GM21723 (cell line): ENCODE results near the gene NHS.

Experiments
- ATAC-seq: cut with Tn5 transposase; IDR thresholded peaks from one replicate; pipeline ENCODE4 v1.9.1; 2021; ENCODE audit warnings: mild to moderate bottlenecking, moderate library complexity; ENCODE audit not compliant: unreplicated experiment

Gene NHS

DNA sequence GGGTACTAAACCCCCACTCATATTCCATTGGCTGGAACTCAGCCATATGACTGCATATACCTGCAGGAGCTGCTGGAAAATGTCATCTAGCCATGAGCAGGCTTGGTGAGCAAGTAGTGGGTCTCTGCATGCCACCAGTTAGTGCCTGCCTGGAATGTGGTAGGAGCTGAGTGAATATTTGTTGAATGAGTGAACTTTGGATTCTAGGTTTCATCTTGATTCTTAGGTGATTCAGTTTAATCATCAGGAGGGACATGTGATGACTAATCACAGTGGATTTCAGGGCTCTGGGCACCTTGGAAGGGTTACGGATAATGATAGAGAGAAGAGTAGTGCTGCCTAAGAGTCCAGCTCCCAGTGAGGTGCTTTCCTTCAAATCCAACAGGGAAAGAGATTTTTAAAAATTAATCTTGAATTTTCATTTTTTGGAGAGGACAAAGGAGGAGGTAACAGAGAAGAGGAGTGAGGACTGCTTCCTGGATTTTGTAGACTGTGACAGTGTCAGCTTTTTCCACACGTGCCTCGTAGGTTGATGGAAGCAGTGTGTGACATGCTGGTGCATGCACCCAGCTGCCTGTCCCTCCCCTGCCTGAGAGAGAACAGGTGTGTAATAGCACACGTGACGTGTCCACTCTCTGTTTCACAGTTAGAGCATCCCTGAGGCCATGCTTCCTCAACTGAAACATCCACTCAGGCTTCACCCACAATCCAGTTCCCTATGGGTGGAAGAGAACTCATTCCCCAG is 30.4 kb downstream of the NHS start:
- no peak for ATAC-seq

DNA sequence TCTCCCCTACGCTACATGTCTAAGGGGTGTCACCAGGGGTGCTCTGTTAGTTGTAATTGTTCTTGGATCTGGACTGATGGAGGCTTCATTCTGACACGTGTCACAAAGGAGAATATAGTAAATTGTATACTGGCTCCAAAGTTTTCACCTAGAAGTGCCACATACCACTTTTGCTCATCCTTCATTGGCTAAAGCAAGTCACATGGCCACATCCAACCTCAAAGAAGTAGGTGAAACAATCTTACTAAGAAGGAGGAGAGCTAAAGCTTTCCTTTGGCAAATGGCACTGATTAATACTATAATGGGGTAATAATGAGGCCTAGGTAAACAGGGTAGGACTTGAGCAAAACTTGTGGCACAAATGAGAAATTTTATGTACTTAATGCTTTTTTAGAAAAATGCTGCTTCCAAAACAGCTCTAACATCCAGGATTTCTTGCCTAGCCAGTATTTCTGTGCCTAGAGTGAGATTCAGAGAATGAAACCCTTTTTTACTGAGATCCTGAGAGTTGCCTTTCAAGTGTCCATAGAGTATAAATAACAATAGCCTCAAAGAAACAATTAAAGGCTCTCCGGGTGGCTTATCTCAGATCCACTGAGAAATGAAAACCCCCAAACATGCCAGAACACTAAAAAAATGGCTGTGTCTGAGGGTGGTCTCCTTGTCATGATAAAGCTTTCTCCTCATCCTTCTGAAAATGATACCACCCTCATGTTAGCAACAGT is 34.7 kb downstream of the NHS start:
- no peak for ATAC-seq

- no peak for ATAC-seq
Measured at GRCh38 chrX:17410651-17411050, 35.7 kb downstream of the NHS start.

GRCh38 chrX:17411205-17411604 is 36.2 kb downstream of the NHS start:
- no peak for ATAC-seq

GRCh38 chrX:17412692-17413091 is 37.7 kb downstream of the NHS start:
- ATAC-seq, result no peak

DNA sequence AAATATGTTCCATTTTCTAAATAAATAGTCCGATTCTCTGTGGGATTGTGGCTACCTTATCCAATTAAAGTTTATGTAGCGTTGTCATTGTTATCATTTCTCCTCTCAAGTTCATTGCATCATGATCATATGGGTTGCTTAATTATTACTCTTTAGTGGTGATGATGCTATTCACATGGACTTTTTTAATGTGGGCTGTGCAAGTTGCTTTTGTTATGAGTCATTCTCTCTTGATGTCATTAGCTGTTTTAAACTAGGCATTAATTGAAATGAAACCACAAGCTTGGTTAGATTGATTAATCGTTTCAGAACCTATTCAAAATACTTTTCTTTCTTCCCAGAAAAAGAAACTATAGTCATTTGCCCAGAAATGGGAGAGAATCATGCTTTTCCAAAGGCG is 38.2 kb downstream of the NHS start:
- no peak for ATAC-seq

- ATAC-seq, result no peak
Measured at GRCh38 chrX:17414027-17414658, 39.1 kb downstream of the NHS start.

GRCh38 chrX:17414839-17415238 is 39.8 kb downstream of the NHS start:
- ATAC-seq, result no peak

- ATAC-seq, result no peak
Measured at GRCh38 chrX:17415242-17415810, 40.3 kb downstream of the NHS start.

DNA sequence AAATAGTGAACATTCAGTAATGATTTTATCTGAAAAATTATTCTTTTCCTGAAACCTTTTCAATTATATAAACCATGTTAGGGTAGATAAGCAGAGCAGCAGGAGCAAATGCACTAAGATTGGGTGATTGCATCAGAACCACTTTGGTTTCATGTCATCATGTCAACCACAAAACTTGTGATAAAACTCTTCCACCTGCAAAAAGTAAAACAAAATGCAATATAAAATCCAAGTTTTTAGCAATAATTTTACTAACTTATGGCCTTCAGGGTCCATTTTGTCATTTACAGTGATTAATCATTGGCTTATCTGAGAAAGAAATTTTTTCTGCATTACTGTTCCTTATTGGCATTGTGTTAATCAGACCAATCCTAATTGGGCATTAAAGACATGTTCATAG is 42.4 kb downstream of the NHS start:
- no peak for ATAC-seq

GRCh38 chrX:17425136-17425535 is 50.1 kb downstream of the NHS start:
- ATAC-seq, result no peak

DNA sequence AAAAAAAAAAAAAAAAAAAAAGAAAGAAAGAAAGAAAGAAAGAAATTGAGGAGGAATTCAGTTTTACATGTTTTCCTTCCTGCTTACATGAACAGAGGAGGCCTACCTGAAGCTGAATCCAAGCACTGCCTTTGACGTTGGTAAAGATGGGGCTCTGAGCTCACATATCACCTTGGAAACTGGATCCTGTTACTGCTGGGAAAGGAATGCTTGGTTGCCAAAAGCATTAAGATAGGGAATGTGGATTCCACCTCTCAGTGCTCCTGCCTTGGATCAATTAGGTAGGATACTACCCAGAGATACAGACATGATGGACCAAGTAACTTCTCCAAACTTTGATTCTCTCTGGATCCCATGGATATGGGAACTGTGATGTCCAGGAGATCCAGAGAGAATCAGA is 50.6 kb downstream of the NHS start:
- ATAC-seq, result no peak

DNA sequence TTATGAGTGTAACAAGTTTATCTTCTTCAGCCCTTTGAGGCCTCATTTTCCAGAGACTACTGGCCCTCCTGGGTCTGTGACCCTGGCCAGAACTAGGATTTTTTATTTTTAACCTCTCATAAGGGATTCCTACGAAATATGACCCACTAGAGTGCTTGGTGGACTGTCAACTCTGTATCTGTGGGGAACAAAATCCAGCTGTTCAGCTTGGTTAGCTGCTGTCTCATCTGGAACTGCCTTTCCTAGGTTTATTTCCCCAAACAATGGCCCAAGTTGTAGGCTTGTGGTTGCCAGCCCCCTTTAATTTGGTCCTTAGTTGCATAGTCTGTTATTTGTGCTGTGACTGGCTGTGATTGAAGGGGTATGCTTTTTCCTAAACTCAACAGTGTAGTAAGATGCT is 56.2 kb downstream of the NHS start:
- no peak for ATAC-seq

- no peak for ATAC-seq
Measured at GRCh38 chrX:17432158-17432557, 57.2 kb downstream of the NHS start.

DNA sequence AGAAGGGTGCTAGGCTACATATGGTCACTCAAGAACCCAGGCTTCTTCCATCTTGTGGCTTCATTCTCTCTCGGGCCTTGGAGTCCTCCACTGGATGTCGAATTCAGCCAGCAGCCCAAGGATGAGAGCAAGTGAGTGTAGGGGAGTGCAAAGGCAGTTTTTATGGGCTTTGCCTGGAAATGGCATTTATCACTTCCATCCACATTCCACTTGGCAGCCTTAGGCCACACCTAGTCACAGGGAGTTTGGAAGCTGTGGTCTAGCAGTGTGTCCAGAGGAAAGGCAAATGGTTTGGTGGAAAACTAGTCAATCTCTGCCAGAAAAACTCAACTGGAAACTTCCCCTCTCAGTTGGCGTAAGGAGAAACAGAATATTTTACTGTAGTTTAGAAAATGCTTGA is 59.0 kb downstream of the NHS start:
- no peak for ATAC-seq

DNA sequence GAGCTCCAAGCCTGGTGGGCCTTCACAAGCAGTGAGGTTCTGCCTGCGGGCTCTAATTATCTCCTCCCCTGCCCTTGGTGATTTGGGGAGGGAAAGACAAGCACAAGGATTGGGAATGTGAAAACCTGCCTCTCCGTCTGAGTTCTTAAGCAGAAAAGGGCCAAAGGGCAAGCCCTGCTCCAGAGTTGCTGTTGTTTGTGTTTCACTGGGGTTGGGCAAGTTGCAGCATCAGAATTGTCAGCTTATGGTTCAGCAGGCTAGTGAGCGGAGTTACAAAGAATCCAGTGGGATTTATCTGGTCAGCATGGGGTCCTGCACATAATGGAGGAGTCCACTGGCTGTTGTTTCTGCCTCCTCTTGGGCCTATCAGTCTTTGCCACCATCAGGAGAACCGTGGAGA is 60.5 kb downstream of the NHS start:
- ATAC-seq, result no peak

- no peak for ATAC-seq
Measured at GRCh38 chrX:17438221-17438620, 63.2 kb downstream of the NHS start.

GRCh38 chrX:17440258-17440657 is 65.3 kb downstream of the NHS start:
- no peak for ATAC-seq

DNA sequence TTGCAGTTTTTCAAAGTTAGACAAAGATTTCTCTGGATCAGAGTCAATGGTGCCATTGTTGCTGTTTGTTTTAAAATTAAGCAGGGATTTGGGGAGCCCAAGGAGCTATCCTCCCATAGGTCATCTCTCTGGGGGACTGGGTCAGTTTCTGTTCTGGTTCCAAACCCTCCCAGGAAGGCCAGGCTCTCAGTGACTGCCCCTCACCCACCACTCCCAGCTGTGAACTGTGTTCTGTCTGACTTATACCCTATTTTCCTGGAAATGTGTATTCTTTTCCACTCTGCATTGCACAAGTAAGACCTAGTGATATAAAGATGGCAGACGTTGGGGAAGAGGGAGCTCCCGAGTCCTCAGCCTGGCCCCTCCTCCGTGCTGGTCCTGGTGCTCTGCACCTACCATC is 65.8 kb downstream of the NHS start:
- ATAC-seq, result no peak

DNA sequence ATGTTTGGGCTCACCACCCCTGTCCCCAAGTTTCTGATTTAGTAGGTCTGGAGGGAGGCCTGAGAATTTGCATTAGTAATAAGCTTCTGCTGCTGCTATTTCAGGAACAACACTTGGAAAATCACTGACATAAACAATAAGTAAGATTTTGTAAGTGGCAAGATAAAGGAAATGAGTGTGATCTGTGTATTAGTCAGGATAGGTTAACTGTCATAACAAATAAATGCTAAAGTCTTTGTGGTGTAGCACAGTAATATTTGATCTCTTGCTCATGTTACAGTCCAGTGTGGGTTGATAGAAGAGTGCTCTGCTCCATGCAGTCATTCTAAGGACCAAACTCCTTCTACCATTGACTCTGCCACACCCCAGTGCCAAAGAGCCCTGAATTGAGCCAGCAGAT is 67.0 kb downstream of the NHS start:
- ATAC-seq, result no peak

GRCh38 chrX:17442898-17443297 is 67.9 kb downstream of the NHS start:
- ATAC-seq, result no peak

GRCh38 chrX:17443556-17443955 is 68.6 kb downstream of the NHS start:
- ATAC-seq, result no peak
